GM12878 (cell line): ENCODE measurements around the gene PLXNC1. TPM values are rescaled to one million over a fixed set of nuclear protein-coding genes. Genes with fewer than 3 reads are reported as not detected.
A peak's percentile ranks its signal among the peaks of the same experiment; 100 is the strongest.

ENCODE experiments used
- ATAC-seq: fragments of 200-7000 bp; cut with Tn5 transposase; 3 replicates; pipeline ENCODE4 v1.9.1; 2020; ENCODE audit warnings: mild to moderate bottlenecking, moderate library complexity
- BruUV-seq: library from RNA; stranded (reverse); fragments of 400-500 nt; replicated peaks from 2 replicates; lab custom pipeline; 2021; lab: Mats Ljungman, UMichigan
- CTCF ChIA-PET: fragments of 300-600 bp; sonication (Branson Sonifier 250); formaldehyde crosslinking; extraction: SDS; loops from one replicate; lab custom pipeline; 2021; ENCODE audit warnings: inconsistent platforms; lab: Yijun Ruan, JAX
- POLR2A ChIA-PET: fragments of 350-600 bp; formaldehyde crosslinking; extraction: SDS; loops from one replicate; lab custom pipeline; 2021; ENCODE audit warnings: inconsistent platforms; lab: Charles Lee
- RAD21 ChIA-PET: fragments of 300-600 bp; sonication (Branson Sonifier 250); formaldehyde crosslinking; loops from one replicate; lab custom pipeline; 2023; ENCODE audit warnings: antibody characterized with exemption; ENCODE audit not compliant: unreplicated experiment; lab: Charles Lee
- SMC1A ChIA-PET: fragments of 300-600 bp; sonication (Branson Sonifier 250); formaldehyde crosslinking; loops from one replicate; lab custom pipeline; 2023; ENCODE audit not compliant: unreplicated experiment, uncharacterized antibody; lab: Charles Lee
- DNase-seq: peaks from one replicate; pipeline ENCODE4 v3.0.0-alpha.2; 2011; ENCODE audit warnings: low read depth, low spot score
- FAIRE-seq: peaks from 3 replicates; lab custom pipeline; 2011; peaks lifted over from hg19 to GRCh38; lab: Jason Lieb, UNC
- H2AFZ ChIP-seq: 2 replicates; pipeline ENCODE4 v1.6.0; 2011; ENCODE audit warnings: low read depth, low read length, control low read depth; ENCODE audit not compliant: control insufficient read depth
- H3K27ac ChIP-seq: 2 replicates; pipeline ENCODE4 v1.5.1; 2011; ENCODE audit warnings: control low read depth; ENCODE audit not compliant: control insufficient read depth, insufficient read depth
- H3K27me3 ChIP-seq, 2 experiments: replicated peaks in 1 of 2; 2 replicates each; pipeline versions ENCODE4 v1.6.0 to v1.6.1; 2011; ENCODE audit warnings: low read length in 1 of 2; ENCODE audit not compliant: control insufficient read depth in 2 of 2, insufficient read depth in 2 of 2
- H3K36me3 ChIP-seq, 2 experiments: 2 replicates each; pipeline ENCODE4 v1.5.1; 2011; ENCODE audit warnings: low read length in 1 of 2; ENCODE audit not compliant: control insufficient read depth in 2 of 2, insufficient read depth in 2 of 2
- H3K4me1 ChIP-seq: 2 replicates; pipeline ENCODE4 v1.6.1; 2011; ENCODE audit warnings: mild to moderate bottlenecking, low read length, moderate library complexity, mixed read lengths; ENCODE audit not compliant: control insufficient read depth, insufficient read depth
- H3K4me2 ChIP-seq: 2 replicates; pipeline ENCODE4 v1.6.0; 2011; ENCODE audit warnings: control low read depth; ENCODE audit not compliant: control insufficient read depth, insufficient read depth
- H3K4me3 ChIP-seq: fragments of 200-600 bp; sonication (generic); 2 replicates; pipeline ENCODE4 v1.5.1; 2016
- H3K79me2 ChIP-seq: 2 replicates; pipeline ENCODE4 v1.6.0; 2011; ENCODE audit warnings: low read length; ENCODE audit not compliant: control insufficient read depth, insufficient read depth
- H3K9ac ChIP-seq: 2 replicates; pipeline ENCODE4 v1.8.0; 2011; ENCODE audit warnings: low read length, control low read depth, mixed read lengths; ENCODE audit not compliant: control insufficient read depth, insufficient read depth
- H3K9me3 ChIP-seq: replicated peaks from 3 replicates; pipeline ENCODE4 v1.5.1; 2011; ENCODE audit warnings: mild to moderate bottlenecking, low read length; ENCODE audit not compliant: control insufficient read depth, insufficient read depth
- H4K20me1 ChIP-seq: 2 replicates; pipeline ENCODE4 v1.6.0; 2011; ENCODE audit not compliant: control insufficient read depth, insufficient read depth
- BRCA1 ChIP-seq: IDR thresholded peaks from 2 replicates; pipeline ENCODE4 v1.6.1; 2011; ENCODE audit warnings: low read depth, low read length, improper control_type of control experiment
- CHD1 ChIP-seq: IDR thresholded peaks from 2 replicates; pipeline ENCODE4 v1.6.1; 2012; ENCODE audit warnings: low read depth, low read length, improper control_type of control experiment
- CREM ChIP-seq: IDR thresholded peaks from 2 replicates; pipeline ENCODE4 v1.6.1; 2014; ENCODE audit warnings: antibody characterized with exemption, low read depth
- EED ChIP-seq: sonication (generic); IDR thresholded peaks from 2 replicates; pipeline ENCODE4 v1.6.1; 2016; ENCODE audit warnings: antibody characterized with exemption, low read depth
- GABPA ChIP-seq: IDR thresholded peaks from 2 replicates; pipeline ENCODE4 v1.6.1; 2014; ENCODE audit warnings: antibody characterized with exemption, low read depth, mild to moderate bottlenecking, inconsistent platforms
- IKZF1 ChIP-seq: fragments of 450-650 bp; conservative IDR thresholded peaks from 2 replicates; pipeline ENCODE4 v1.6.1; 2017; ENCODE audit warnings: antibody characterized with exemption, mild to moderate bottlenecking
- IKZF2 ChIP-seq, 2 experiments: fragments of 450-650 bp; IDR thresholded peaks; 2 replicates each; pipeline ENCODE4 v1.6.1; 2017; ENCODE audit warnings: mild to moderate bottlenecking in 2 of 2, moderate library complexity in 2 of 2
- IRF3 ChIP-seq: fragments of 450-650 bp; IDR thresholded peaks from 2 replicates; pipeline ENCODE4 v1.6.1; 2014; ENCODE audit warnings: mild to moderate bottlenecking
- MEF2A ChIP-seq: IDR thresholded peaks from 2 replicates; pipeline ENCODE4 v1.6.1; 2011; ENCODE audit warnings: low read depth, mild to moderate bottlenecking, low read length, moderate library complexity; ENCODE audit not compliant: insufficient read depth
- MEF2B ChIP-seq: fragments of 450-650 bp; IDR thresholded peaks from 2 replicates; pipeline ENCODE4 v1.6.1; 2018; ENCODE audit warnings: mild to moderate bottlenecking, moderate library complexity; ENCODE audit not compliant: partially characterized antibody, poor library complexity, severe bottlenecking
- MYB ChIP-seq: fragments of 150-350 bp; IDR thresholded peaks from 2 replicates; pipeline ENCODE4 v1.6.1; 2014; ENCODE audit warnings: mild to moderate bottlenecking, low read depth, low read length, borderline replicate concordance
- PBX3 ChIP-seq: IDR thresholded peaks from 2 replicates; pipeline ENCODE4 v1.6.1; 2011; ENCODE audit warnings: mild to moderate bottlenecking, low read depth, low read length, moderate library complexity; ENCODE audit not compliant: insufficient replicate concordance
- PKNOX1 ChIP-seq: fragments of 450-650 bp; IDR thresholded peaks from 2 replicates; pipeline ENCODE4 v1.6.1; 2016; ENCODE audit warnings: mild to moderate bottlenecking
- RUNX3 ChIP-seq: IDR thresholded peaks from 2 replicates; pipeline ENCODE4 v1.6.1; 2012; ENCODE audit warnings: low read length, inconsistent platforms
- SRF ChIP-seq, 2 experiments: IDR thresholded peaks; 2 replicates each; pipeline ENCODE4 v1.6.1; 2011; ENCODE audit warnings: low read depth in 2 of 2, low read length in 2 of 2, mild to moderate bottlenecking in 1 of 2, moderate library complexity in 1 of 2
- ZBTB33 ChIP-seq: fragments of 450-650 bp; IDR thresholded peaks from 2 replicates; pipeline ENCODE4 v1.6.1; 2017; ENCODE audit warnings: mild to moderate bottlenecking
- WGBS: methylation state at CpG from one replicate; pipeline ENCODE4 v1.1.6; 2016; ENCODE audit warnings: low lambda C conversion rate; ENCODE audit not compliant: insufficient replicate concordance, insufficient coverage; ENCODE audit errors: missing lambda C conversion rate; 5-methylcytosine and 5-hydroxymethylcytosine counted together
- in situ Hi-C: fragments of 300-500 bp; cut with MboI; formaldehyde crosslinking; loops from 9 replicates; pipeline ENCODE4 v1.14.3; 2018; ENCODE audit warnings: mixed read lengths
- intact Hi-C: fragments of 100-400 bp; cut with micrococcal nuclease; formaldehyde crosslinking; loops from one replicate; pipeline ENCODE4 v1.14.2; 2022; ENCODE audit not compliant: unreplicated experiment
- polyA plus RNA-seq, 11 experiments: library from polyadenylated mRNA; depleted of rRNA in 4 of 11; unstranded in 6 of 11; stranded (reverse) in 5 of 11; fragments of >200 nt; fragmentation: Nextera tagmentation in 4 of 11; fragmentation: Illumina TruSeq in 1 of 11; extraction: Ambion mirVana in 4 of 11; extraction: Trizol in 1 of 11; gene quantifications; 1 replicate in 1 of 11; 2 replicates in 10 of 11; pipeline versions ENCODE4 v1.2.1 to v1.2.3, GENCODE V29; 2011 to 2016; ENCODE audit warnings: inconsistent platforms in 2 of 11, missing spikeins in 2 of 11, low read depth in 1 of 11
- total RNA-seq, 4 experiments: library from RNA; depleted of rRNA in 3 of 4; stranded (reverse); fragments of >200 nt in 3 of 4; fragmentation: Illumina TruSeq in 1 of 4; extraction: Trizol in 1 of 4; gene quantifications; 2 replicates each; pipeline versions ENCODE4 v1.2.1 to v1.2.3, GENCODE V29; 2013 to 2021

Gene PLXNC1
- total and polyA plus RNA-seq, 10 of the 15 experiments (the other 5 are each of a cell fraction or from before 2014, with no cell fraction given): 5.2 to 41.2 (median 24.6) TPM

GRCh38 chr12:94204499-94205247 lies 56.3 kb downstream of the PLXNC1 start:
- H3K4me1 ChIP-seq: peaks cover 49% of the 10 kb centered on the region
- intact Hi-C loops: loop anchor here (2.0 kb wide), 2 partner anchors 30 to 54 kb away; no protein-coding TSS in a partner anchor
- peak overlapping the region; percentile 81 for H3K9ac ChIP-seq
- peak overlapping the region; percentile 100 for H3K27ac ChIP-seq
- ChIA-PET RAD21 (interaction anchor here (0.5 to 9.5 kb wide), 15 partner anchors 10 to 1109 kb away, joined by 3 to 113 read pairs (median 5); partner anchors contain the start of gene PLXNC1), CTCF (interaction anchor here (0.6 to 4.4 kb wide), 14 partner anchors 12 to 1711 kb away, joined by 3 to 27 read pairs (median 5); no protein-coding TSS in a partner anchor), SMC1A (interaction anchor here (0.7 to 13.0 kb wide), 23 partner anchors 8 to 229 kb away, joined by 3 to 238 read pairs (median 5); partner anchors contain the start of gene PLXNC1)
- 0 out of 2 replicates have a peak overlapping the region, but pooled peaks have one; percentile 36 for H2AFZ ChIP-seq
- peak overlapping the region; percentile 96 for H3K4me2 ChIP-seq
- 19% methylated on average over 4 of the region's 4 CpGs for WGBS
- H3K9me3 ChIP-seq: no peaks in the 10 kb centered on the region
- H3K79me2 ChIP-seq: peaks cover 35% of the 10 kb centered on the region
- no peaks in the 10 kb centered on the region for H3K27me3 ChIP-seq
- TSS peak; percentile 77 for BruUV-seq
- H4K20me1 ChIP-seq: no peaks in the 10 kb centered on the region
- peaks cover 0 to 4% of the 10 kb centered on the region in 2 experiments; a peak in 3 of 4 replicates for H3K36me3 ChIP-seq
- ATAC-seq: peak; percentile 53
- TF ChIP-seq PBX3 (peak; percentile 79), IRF3 (no peak), MYB (no peak), ZBTB33 (no peak), CHD1 (no peak), IKZF2 (IDR thresholded peaks at IDR 0.05) (peak in 1 of 2 experiments; percentile 19; a peak in 1 of 4 replicates), IKZF1 (peak; percentile 37; the same call in 1 of the 2 replicates), BRCA1 (no peak), EED (0 out of 2 replicates have a peak, but pooled peaks have one; percentile 39), PKNOX1 (peak; percentile 95), CREM (peak; percentile 5; the same call in 1 of the 2 replicates), SRF (IDR thresholded peaks at IDR 0.05; ENCODE audit: low read depth in 2 of 2, low read length in 2 of 2) (no peak), GABPA (0 out of 2 replicates have a peak, but pooled peaks have one; percentile 15), MEF2B (peak; percentile 23), RUNX3 (peak; percentile 35; the same call in 1 of the 2 replicates), MEF2A (no peak)
- TF ChIP-seq, all 136 proteins: peak for 9
- POLR2A ChIA-PET: interaction anchor here (0.7 to 7.2 kb wide), 15 partner anchors 10 to 669 kb away, joined by 3 to 56 read pairs (median 4); partner anchors contain the start of gene PLXNC1
- in situ Hi-C loops: no loop called here
- peak; percentile 45 for DNase-seq
- FAIRE-seq: peak; percentile 78
- H3K4me3 ChIP-seq: peak overlapping the region; percentile 57; the same call in 1 of the 2 replicates
